DMS79 treated with DMSO at 0.1 percent for 48 hours (cell line): ENCODE data around the gene ANXA2.
"Not testable (repeated sequence)": the region's sequence is repeated elsewhere in the genome, so short reads cannot be mapped to it uniquely, and the experiment has no call there.

Experiments
- DNase-seq: peaks from one replicate; lab custom pipeline; 2025; lab: John Stamatoyannopoulos, UW

The ANXA2 gene

GRCh38 chr15:60343221-60343970 is 54.4 kb downstream of the ANXA2 start:
- no peak for DNase-seq

GRCh38 chr15:60340207-60340921 is 57.4 kb downstream of the ANXA2 start:
- DNase-seq, result no peak

- DNase-seq, result no peak
Observed at GRCh38 chr15:60339236-60339635, 58.5 kb downstream of the ANXA2 start.

GRCh38 chr15:60338810-60339209 is 59.0 kb downstream of the ANXA2 start:
- no peak for DNase-seq

- no peak for DNase-seq
Observed at GRCh38 chr15:60337076-60337475, 60.7 kb downstream of the ANXA2 start.

GRCh38 chr15:60335296-60335695 is 62.5 kb downstream of the ANXA2 start:
- not testable (repeated sequence) for DNase-seq

- no peak for DNase-seq
Observed at GRCh38 chr15:60328852-60329443, 68.8 kb downstream of the ANXA2 start.

- peak; percentile 56 for DNase-seq
Observed at GRCh38 chr15:60326824-60327654, 70.7 kb downstream of the ANXA2 start.

GRCh38 chr15:60326343-60326742 is 71.4 kb downstream of the ANXA2 start:
- DNase-seq, result peak; percentile 69

GRCh38 chr15:60325905-60326304 is 71.9 kb downstream of the ANXA2 start:
- DNase-seq, result peak; percentile 69

GRCh38 chr15:60324706-60325438 is 72.9 kb downstream of the ANXA2 start:
- DNase-seq, result peak; percentile 59

GRCh38 chr15:60323322-60323721 is 74.5 kb downstream of the ANXA2 start:
- DNase-seq, result no peak

GRCh38 chr15:60320365-60320764 is 77.4 kb downstream of the ANXA2 start:
- DNase-seq, result no peak

GRCh38 chr15:60318216-60318867 is 79.4 kb downstream of the ANXA2 start:
- no peak for DNase-seq

- DNase-seq, result no peak
Observed at GRCh38 chr15:60316961-60317360, 80.8 kb downstream of the ANXA2 start.

- DNase-seq, result no peak
Observed at GRCh38 chr15:60315878-60316277, 81.9 kb downstream of the ANXA2 start.

- no peak for DNase-seq
Observed at GRCh38 chr15:60313906-60314305, 83.9 kb downstream of the ANXA2 start.

- no peak for DNase-seq
Observed at GRCh38 chr15:60307034-60307433, 90.8 kb downstream of the ANXA2 start.

- no peak for DNase-seq
Observed at GRCh38 chr15:60301024-60301423, 96.8 kb downstream of the ANXA2 start.

- DNase-seq, result peak; percentile 94
Observed at GRCh38 chr15:60299452-60300047, 98.2 kb downstream of the ANXA2 start.
